ENCODE measurements around the gene PPP5C.

PPP5C gene

DNA sequence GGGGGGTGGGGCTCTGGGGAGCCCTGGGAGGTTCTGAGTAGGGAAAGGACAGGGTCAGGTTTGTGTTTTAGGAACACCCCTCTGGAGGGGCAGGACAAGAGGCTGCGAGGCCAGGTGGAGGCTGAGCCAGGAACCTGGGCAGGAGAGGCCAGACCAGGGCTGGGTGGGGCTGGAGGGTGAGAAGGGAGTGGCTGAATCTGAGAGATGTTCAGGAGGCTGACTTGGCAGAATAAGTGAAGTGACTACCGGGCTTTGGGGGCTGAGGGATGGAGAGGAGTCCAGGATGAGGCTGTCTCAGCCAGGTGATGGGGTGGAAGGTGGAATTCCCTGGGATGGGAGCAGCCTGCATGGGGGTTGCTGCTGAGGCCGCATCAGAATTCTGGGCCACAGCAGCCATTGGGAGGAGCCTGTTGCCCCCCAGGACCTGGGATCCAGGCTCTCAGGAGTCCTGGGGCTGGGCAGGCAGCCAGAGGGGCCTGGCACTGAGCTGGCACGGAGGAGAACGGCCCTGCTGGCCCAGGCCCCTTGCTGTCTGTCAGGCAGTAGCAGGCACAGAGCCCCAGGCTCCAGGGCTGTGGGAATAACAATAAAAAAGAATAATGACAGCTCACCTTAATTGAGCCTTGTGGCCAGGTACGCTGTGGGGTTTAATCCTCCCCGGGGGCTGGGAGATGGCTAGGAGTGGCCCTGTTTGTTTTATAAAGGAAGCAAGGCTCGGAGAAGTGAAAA lies 3.3 kb downstream of the PPP5C start:
- H3K4me1 Mint-ChIP-seq: peaks cover 63% of the 10 kb centered on the region
- no peaks in the 10 kb centered on the region for H3K27me3 Mint-ChIP-seq
- ATAC-seq: peak; percentile 2
- H3K27ac Mint-ChIP-seq: peak overlapping the region; percentile 97 to 98
- H3K9me3 Mint-ChIP-seq: no peaks in the 10 kb centered on the region
- peak in 1 of 2 donors; percentile 22 for DNase-seq
- H3K4me3 Mint-ChIP-seq: peak overlapping the region; percentile 90 to 91

DNA sequence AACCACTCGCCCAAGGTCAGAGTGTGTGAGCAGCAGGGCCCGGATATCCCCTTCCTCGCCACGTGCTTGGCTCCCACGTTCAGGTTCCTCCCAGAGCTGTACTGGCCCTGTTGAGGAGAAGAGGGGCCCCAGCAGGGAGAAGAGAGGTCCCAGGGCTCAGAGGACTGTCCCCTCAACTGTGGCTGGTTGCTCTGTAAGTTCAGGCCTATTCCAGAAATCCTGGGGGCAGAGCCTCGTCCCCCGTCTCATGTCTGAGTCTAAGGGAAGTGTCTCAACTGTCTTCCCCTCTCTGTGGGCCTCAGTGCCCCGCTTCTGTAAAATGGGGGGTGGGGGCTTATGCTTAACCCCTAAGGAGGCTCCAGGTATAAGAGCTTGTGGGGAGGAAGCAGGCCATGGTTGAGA lies 3.9 kb downstream of the PPP5C start:
- ATAC-seq: peak; percentile 44
- H3K4me3 Mint-ChIP-seq: peak overlapping the region; percentile 90 to 91
- DNase-seq: peak in 1 of 2 donors; percentile 46
- H3K4me1 Mint-ChIP-seq: peaks cover 68% of the 10 kb centered on the region
- no peaks in the 10 kb centered on the region for H3K27me3 Mint-ChIP-seq
- peak overlapping the region; percentile 97 to 98 for H3K27ac Mint-ChIP-seq
- H3K9me3 Mint-ChIP-seq: no peaks in the 10 kb centered on the region

DNA sequence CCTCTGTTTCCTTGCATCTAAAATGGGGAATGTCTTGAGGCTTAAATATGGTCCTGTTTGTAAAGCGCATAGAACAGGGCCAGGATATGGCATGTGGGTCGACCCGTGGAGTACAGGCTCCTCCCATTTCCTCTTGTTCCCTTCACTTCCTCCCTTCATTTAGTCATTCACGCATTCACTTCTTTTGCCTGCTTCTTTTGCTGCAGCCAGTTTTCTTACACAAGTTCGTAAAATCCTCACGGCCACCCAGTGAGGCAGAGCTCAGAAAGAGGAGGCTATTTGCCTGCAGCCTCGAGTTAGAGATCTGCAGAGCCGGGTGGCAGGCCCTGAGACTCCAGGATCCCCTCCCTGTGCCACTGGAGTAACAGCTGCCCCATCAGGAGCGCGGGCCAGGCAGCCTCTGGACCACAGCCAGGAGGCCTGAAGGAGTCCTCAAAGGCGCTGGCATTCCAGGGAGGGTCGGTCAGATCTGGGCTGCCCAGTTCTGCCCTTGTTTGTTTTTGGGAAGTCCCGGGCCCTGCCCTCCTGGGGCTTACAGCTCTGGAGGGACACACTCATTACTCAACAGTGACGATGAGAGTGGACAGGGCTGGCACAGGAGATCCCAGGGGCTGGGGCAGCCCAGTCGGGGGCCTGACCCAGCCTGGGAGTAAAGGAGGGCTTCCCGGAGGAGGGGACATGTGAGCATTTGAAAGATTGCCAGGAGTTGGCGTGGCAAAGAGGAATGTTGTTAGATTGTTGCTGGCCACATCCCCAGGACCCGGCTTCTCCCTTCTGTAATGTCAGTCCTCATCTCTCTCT lies 4.6 kb downstream of the PPP5C start:
- H3K4me3 Mint-ChIP-seq: peak overlapping the region; percentile 90 to 91
- H3K9me3 Mint-ChIP-seq: no peaks in the 10 kb centered on the region
- ATAC-seq (peak; percentile 24), DNase-seq (no peak)
- H3K4me1 Mint-ChIP-seq: peaks cover 75% of the 10 kb centered on the region
- H3K27ac Mint-ChIP-seq: peak overlapping the region; percentile 97 to 98
- H3K27me3 Mint-ChIP-seq: no peaks in the 10 kb centered on the region

DNA sequence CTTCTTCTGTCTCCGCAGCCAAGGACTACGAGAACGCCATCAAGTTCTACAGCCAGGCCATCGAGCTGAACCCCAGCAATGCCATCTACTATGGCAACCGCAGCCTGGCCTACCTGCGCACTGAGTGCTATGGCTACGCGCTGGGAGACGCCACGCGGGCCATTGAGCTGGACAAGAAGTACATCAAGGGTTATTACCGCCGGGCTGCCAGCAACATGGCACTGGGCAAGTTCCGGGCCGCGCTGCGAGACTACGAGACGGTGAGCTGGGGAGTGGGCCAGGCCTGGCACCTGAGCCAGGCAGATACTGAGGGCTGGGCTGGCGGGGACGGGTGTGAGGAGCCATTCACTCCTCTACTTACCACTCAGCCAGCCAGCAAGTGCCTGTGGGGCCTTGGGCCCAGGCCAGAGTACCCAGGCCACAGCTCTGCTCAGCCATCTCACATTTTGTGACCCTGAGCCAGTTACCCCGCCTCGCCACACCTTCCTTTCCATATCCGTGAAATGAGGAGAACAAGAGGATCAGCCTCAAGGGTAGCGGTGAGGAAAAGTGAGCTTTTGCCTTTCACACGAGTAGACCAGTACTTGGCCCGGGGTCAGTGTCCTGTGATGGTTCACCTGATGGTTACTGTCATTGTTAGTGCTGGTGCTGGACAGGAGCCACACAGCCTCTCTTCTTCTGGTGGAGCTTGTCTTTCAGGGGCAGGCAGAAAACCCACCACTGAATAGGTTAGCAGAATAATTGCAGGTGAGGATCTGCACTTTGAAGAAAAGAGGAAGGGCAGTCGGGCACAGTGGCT lies 7.0 kb downstream of the PPP5C start:
- DNase-seq (no peak), ATAC-seq (no peak)
- no peaks in the 10 kb centered on the region for H3K27me3 Mint-ChIP-seq
- H3K4me1 Mint-ChIP-seq: peaks cover 66% of the 10 kb centered on the region
- peak overlapping the region in 1 of 2 donors; percentile 91 for H3K27ac Mint-ChIP-seq
- no peaks in the 10 kb centered on the region for H3K9me3 Mint-ChIP-seq
- H3K4me3 Mint-ChIP-seq: no peak overlapping the region

DNA sequence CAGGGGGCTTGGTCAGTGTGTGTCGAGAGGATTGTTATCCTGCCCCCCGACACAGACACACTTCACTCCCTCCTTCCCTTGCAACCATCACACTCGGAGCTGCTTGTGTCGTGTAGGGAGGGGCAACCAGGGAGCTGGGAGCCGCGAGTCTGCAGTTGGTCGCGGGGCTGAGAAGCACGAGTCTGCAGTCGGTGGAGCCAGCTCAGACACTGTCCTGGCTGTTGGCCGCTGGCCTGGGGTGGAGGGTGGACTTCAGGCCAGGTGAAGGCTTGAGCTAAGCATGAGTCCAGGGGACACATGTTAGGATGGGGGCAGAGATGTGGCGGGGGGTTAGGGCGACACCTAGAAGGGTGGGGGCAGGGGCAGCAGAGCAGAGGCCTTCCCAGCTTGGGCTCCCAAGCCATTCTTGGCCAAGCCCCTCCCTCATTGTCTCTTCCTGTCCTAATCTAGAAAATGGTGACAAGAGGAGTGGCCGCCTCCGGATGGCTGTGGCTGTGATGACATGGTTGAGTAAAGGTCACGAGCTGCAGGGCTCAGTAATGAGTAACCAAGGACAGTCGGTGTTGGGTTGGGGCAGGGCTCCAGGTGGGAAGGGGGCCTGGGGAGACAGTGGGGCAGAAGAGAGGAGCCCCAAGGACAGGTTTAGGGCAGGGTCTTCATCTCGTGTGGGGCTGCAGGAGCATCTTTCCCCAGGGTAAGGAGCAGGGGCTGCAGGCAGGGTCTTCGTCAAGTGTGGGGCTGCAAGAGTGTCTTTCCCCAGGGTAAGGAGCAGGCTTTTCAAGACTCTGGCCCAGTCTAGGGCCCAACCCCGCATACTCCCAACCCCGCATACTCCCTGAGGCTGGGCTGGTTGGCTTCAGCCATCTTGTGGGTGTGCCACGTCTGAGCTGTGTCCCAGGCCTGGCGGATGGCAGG lies 8.6 kb downstream of the PPP5C start:
- H3K27me3 Mint-ChIP-seq: no peaks in the 10 kb centered on the region
- DNase-seq (peak in 1 of 2 donors; percentile 29), ATAC-seq (peak; percentile 55)
- H3K4me1 Mint-ChIP-seq: peaks cover 52% of the 10 kb centered on the region
- peak overlapping the region; percentile 59 to 84 for H3K27ac Mint-ChIP-seq
- H3K9me3 Mint-ChIP-seq: no peaks in the 10 kb centered on the region
- H3K4me3 Mint-ChIP-seq: peak overlapping the region in 1 of 2 donors; percentile 48

DNA sequence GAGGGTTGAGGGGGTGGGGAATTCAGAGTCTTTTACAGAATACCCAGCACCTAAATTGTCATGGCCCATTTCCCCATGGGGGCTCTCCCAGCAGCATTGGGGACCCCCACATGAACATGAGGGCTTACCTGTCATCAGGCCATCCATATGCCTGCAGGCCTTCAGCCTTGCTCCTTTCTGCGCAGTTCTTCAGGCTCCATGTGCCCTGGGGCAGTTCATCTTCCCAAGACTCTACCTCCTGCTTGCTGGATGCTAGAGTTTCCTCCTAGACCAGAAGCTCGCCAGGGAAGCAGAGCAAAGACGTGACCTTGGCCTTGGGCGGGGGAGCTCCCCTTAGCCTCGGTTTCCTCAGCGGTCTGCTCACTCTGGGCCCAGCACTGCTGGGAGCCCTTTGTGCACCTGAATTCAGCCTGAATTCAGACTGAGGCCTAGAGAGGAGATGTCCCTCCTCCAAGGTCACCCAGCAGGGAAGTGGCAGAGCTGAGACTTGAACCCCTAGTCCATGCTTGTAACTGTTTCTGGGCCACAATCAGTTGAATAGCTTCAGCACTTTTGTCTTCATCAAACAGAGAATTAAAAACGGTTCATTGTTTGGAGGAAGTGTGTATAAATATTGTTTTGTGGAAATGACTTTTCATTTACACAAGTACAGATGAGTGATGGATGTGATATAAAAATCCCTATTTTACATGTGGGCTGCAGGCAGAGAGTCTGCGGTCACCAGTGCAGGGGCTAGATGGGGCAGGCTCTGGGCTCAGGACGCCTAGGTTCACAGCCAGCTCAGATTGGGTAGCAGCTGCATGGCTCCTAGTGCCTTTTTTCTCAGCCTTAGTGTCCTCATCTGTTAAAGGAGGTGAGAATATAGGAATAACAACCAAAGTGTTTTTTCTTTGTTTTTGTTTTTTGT lies 9.5 kb downstream of the PPP5C start:
- H3K9me3 Mint-ChIP-seq: no peaks in the 10 kb centered on the region
- no peak for ATAC-seq
- no peak overlapping the region for H3K4me3 Mint-ChIP-seq
- H3K27ac Mint-ChIP-seq: peak overlapping the region in 1 of 2 donors; percentile 84
- peaks cover 50% of the 10 kb centered on the region for H3K4me1 Mint-ChIP-seq
- DNase-seq: no peak
- no peaks in the 10 kb centered on the region for H3K27me3 Mint-ChIP-seq

DNA sequence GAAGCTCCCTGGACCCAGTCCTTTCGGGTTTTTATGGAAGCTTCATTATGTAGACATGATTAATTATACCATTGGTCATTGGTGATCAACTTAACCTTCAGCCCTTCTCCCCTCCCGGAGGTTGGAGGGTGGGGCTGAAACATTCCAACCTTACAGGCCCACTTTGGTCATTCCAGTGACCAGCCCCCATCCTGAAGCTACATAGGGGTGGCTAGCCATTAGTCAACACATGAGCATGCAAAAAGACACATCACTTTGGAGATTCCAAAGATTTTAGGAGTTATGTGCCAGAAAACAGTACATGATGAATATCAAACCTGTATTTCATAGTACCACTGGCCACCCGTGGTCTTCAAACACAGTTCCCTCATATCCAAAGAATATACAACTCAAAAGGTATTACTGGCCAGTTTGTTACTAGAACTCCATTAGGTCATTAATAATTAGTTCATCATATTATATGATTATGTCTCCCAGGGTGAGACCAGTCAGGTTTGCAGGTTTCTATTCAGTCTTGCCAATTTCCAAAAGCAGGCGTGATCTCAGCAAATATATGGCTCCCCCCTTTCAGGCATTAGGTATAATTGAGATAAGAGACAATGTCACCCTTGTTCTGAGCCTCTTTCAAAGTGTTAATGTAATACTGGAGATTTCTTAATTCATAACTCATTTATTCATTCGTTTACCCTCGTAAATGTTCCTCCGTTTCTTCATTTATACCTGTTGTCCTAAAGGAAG lies 11.1 kb downstream of the PPP5C start:
- DNase-seq (no peak), ATAC-seq (no peak)
- no peak overlapping the region for H3K4me3 Mint-ChIP-seq
- H3K9me3 Mint-ChIP-seq: no peaks in the 10 kb centered on the region
- H3K4me1 Mint-ChIP-seq: peaks cover 49% of the 10 kb centered on the region
- H3K27me3 Mint-ChIP-seq: no peaks in the 10 kb centered on the region
- peak overlapping the region in 1 of 2 donors; percentile 48 for H3K27ac Mint-ChIP-seq

DNA sequence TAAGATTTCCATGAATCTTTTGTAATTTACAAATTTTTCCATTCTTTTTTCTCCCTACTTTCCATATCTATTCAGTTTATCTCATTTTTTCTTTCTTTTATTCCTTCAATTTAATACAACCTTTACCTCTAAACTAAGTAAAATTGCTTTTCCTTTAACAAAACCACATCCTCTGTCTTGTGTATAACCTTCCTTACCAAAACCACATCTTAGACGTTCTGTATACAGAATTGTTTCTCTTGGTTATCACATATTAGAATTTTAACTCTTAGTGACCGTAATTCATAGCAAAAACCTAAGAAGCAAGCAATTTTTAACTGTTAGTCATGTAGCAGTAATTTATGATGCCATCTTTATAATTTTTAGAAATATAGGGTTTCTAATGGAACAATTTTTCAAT lies 15.0 kb downstream of the PPP5C start:
- Mint-ChIP-seq H3K4me1 (peaks cover 39% of the 10 kb centered on the region), H3K27me3 (no peaks in the 10 kb centered on the region), H3K27ac (peak overlapping the region in 1 of 2 donors; percentile 5), H3K9me3 (no peaks in the 10 kb centered on the region), H3K4me3 (peak overlapping the region; percentile 44 to 49)
- ATAC-seq (peak; percentile 80), DNase-seq (no peak)

DNA sequence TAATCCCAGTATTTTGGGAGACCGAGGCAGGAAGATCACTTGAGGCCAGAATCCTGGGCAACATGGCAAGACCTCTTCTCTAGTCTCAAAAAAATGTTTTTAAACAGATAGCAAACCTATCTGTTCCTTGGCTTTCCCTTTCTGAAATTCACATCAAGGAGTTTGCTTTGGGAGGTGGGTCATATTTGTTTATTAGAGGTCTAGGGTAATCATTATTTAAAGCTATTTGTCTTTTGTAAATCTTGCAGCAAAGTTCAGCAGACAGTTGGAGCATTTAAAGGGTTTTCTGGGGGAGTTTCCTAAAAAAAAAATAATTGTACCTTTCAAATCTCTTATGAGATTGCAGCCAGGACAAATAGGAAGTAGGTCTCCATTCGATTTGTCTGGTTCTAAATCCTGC lies 17.5 kb downstream of the PPP5C start:
- H3K27ac Mint-ChIP-seq: no peak overlapping the region
- no peak overlapping the region for H3K4me3 Mint-ChIP-seq
- peaks cover 38% of the 10 kb centered on the region for H3K4me1 Mint-ChIP-seq
- no peaks in the 10 kb centered on the region for H3K9me3 Mint-ChIP-seq
- no peak for DNase-seq
- ATAC-seq: no peak
- H3K27me3 Mint-ChIP-seq: no peaks in the 10 kb centered on the region

DNA sequence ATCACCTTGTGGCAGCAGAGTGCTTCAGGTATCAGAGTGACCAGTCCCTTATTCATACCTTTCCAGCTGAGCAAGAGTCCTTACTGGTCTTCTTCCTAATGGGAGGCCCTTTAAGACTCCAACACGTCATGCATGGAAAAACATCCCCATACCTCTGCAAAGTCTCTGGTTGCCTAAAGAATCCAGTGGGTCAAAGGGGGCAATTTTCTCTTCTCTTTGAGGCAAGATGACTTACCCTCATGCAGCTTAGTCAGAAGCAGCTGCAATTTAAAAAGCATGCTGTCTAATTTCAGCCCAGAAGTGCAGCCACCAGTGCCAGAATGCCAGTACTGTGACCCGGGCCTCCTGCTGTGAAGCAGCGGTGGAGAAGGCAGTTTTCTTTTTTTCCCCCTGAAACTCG lies 18.7 kb downstream of the PPP5C start:
- H3K4me1 Mint-ChIP-seq: peaks cover 44% of the 10 kb centered on the region
- H3K27ac Mint-ChIP-seq: no peak overlapping the region
- H3K4me3 Mint-ChIP-seq: no peak overlapping the region
- DNase-seq (no peak), ATAC-seq (no peak)
- no peaks in the 10 kb centered on the region for H3K9me3 Mint-ChIP-seq
- no peaks in the 10 kb centered on the region for H3K27me3 Mint-ChIP-seq

DNA sequence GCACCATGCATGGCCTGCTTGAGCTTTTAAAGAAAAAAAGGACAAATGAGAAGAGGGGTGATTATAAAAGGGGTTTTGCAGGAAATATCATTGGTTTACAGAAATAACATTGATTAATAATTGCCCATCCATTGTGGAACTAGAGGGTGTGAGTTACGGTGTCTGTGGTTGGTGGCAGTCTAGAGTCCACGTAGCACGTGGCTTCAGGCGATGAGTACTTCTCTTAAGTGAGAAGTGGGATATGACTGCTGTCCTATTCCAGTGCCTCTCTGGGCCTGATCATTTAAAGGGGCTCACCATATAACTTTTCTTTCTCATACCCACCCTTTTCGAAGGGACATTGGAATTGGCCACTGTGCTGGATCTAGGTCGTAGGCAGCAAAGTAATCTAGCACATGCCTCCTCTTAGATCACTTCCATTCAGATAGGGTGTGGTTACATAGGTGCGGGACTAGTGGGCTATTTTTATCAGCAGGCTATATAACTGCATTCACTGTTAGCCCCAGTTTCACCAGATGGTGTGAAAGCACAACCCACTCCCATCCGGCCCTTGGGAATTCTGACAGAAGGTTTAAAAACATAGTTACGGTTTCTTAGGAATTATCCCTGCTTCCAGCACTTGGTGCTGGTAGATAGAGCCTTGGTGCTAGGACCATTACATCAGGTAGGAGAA lies 19.9 kb downstream of the PPP5C start:
- H3K9me3 Mint-ChIP-seq: no peaks in the 10 kb centered on the region
- DNase-seq (no peak), ATAC-seq (no peak)
- no peaks in the 10 kb centered on the region for H3K27me3 Mint-ChIP-seq
- H3K4me1 Mint-ChIP-seq: peaks cover 47% of the 10 kb centered on the region
- no peak overlapping the region for H3K4me3 Mint-ChIP-seq
- H3K27ac Mint-ChIP-seq: no peak overlapping the region

DNA sequence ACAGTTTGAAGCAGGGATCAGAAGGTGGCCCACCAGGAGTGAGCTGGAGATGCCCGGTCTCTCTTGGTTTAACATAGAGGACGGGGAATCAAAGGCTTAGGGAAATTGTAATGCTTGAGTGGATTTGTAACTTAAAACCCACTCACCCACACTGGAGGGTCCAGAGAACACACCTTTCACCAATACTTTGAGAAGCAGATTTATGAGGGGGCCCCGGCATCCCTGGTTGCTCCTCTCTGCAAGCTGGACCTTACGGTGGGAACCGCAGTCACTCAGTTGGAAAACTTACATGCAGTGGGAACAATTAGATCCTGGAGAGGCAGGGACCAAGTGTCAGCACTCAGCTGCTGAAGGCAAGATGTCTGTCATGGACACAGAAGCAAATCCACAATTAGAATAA lies 20.5 kb downstream of the PPP5C start:
- no peak overlapping the region for H3K27ac Mint-ChIP-seq
- H3K4me3 Mint-ChIP-seq: no peak overlapping the region
- DNase-seq: no peak
- H3K4me1 Mint-ChIP-seq: peaks cover 45% of the 10 kb centered on the region
- no peaks in the 10 kb centered on the region for H3K27me3 Mint-ChIP-seq
- H3K9me3 Mint-ChIP-seq: no peaks in the 10 kb centered on the region
- ATAC-seq: no peak

DNA sequence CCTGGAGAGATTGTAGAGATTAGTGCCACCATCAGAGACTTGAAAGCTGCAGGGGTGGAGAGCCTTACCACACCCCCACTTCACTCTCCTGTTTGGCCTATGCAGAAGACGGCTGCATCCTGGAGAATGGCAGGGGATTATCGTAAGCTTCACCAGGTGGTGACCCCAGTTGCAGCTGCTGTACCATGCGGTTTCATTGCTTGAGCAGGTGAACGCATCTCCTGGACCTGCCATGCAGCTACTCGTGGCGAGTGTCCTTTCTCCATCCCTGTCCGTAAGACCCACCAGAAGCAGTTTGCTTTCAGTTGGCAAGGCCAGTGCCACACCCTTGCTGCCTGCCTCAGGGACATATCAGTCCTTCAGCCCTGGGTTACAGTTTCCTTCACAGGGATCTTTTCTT lies 21.2 kb downstream of the PPP5C start:
- Mint-ChIP-seq H3K9me3 (no peaks in the 10 kb centered on the region), H3K4me3 (no peak overlapping the region), H3K27me3 (no peaks in the 10 kb centered on the region), H3K4me1 (peaks cover 45% of the 10 kb centered on the region), H3K27ac (no peak overlapping the region)
- no peak for ATAC-seq
- no peak for DNase-seq

All from stimulated activated naive CD8-positive, alpha-beta T cell treated with anti-CD3 and anti-CD28 coated beads, Interleukin-15, amount 100 ng/mL, for 72 hours (primary cell).